Smooth muscle cell of trachea (primary cell): ENCODE measurements around the gene ATL3. TPM values are rescaled to one million over a fixed set of nuclear protein-coding genes. Genes with fewer than 3 reads are reported as not detected.

Source experiments
- total RNA-seq: library from RNA; depleted of rRNA; stranded (reverse); fragments of >200 nt; gene quantifications from 2 replicates; pipeline ENCODE4 v1.2.1, GENCODE V29; 2014

ATL3 gene, protein sequence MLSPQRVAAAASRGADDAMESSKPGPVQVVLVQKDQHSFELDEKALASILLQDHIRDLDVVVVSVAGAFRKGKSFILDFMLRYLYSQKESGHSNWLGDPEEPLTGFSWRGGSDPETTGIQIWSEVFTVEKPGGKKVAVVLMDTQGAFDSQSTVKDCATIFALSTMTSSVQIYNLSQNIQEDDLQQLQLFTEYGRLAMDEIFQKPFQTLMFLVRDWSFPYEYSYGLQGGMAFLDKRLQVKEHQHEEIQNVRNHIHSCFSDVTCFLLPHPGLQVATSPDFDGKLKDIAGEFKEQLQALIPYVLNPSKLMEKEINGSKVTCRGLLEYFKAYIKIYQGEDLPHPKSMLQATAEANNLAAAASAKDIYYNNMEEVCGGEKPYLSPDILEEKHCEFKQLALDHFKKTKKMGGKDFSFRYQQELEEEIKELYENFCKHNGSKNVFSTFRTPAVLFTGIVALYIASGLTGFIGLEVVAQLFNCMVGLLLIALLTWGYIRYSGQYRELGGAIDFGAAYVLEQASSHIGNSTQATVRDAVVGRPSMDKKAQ
- 169 and 178 TPM in 2 replicates for total RNA-seq

DNA sequence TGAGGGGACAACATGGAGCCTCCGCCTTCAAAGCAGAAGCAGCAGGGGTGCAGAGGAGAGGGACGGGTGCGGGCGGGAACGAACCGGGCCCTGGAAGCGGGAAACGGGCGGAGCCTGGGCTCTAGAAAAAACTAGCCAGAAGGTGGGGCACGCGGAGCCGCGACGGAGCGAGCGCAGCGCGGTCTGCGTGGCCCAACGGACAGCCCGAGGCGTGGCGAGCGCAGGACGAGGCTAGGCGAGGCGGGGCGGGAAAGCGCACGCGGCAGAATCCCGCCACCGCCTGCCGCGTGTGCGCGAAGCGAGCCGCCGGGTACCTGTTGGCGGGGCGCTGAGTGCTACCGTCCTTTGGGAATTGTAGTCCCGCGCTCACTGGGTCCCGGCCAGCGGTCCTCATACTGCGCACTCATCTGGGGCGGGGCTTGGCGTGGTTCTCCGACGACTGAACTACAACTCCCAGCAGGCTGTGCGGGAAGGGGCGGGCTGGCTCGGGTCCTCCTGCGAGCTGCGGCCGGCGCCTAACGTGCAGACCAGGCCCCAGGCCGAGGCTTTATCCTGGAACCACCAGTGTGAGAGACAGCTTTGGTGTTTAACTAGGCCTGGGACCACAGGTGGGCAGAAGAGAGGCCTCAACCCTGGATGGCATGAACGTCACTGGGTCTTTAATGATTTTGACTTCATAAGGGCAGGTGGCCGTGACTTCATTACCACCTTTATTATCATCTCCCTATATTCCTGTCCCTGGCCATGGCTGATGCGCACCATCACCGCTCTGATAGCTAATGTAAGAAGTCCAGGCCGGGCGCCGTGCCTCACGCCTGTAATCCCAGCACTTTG, at the start of gene ATL3:
ATL3 (minus strand) TSS at position 55 of the 834 bp plus-strand sequence; CDS start at position 14, 41 bp downstream.

GRCh38 chr11:63681321-63682065, 10.3 kb upstream of the ATL3 start, which contains the start of gene RTN3:
RTN3 (plus strand) TSS chr11:63681500; CDS start chr11:63681637, 137 bp downstream.

DNA sequence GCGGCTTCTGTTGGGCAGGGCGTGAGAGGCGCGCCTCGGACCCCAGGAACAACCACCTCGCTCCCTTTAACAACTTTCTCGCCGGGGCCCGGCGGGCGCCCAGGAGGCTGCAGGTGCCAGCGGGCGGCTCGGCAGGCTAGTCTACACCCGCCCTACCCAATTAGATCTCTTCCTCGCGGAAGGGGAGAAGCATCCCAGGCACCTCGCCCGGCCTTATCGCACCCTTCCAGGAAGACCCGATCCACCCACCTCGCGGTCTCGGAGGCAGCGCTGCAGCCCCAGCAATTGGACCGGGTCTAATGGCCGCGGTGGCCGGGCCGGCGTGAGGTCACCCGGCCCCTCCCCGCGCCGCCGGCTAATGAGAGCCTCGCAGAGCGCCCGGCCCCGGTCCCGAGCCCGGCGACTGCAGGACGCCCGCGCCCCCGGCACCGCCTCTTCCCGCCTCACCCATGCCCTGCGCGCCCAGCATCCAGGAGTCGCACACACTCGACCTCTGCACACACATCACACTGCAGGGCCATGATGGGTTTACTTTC, 57.0 kb downstream of the ATL3 start, which contains the start of gene PLAAT3:
PLAAT3 (minus strand) TSS at position 298 of the 536 bp plus-strand sequence. CDS start 419 bp downstream, outside the sequence.

Other genes starting within 250 kb of the ATL3 start
- 0.17 TPM in 1 of 2 replicates, not detected in the other for gene PLAAT5, start 180.2 kb downstream of the ATL3 start, total RNA-seq
- gene LGALS12, start 165.3 kb downstream of the ATL3 start, total RNA-seq, result not detected in 2 replicates
- 13.2 and 23.2 TPM in 2 replicates for gene PLAAT4, start 134.6 kb downstream of the ATL3 start, total RNA-seq
- gene PLAAT2, start 108.0 kb downstream of the ATL3 start, total RNA-seq, result not detected in 2 replicates
- gene PLAAT3, start 56.9 kb downstream of the ATL3 start, total RNA-seq, result 11.6 and 12.4 TPM in 2 replicates
- gene RTN3, start 10.1 kb upstream of the ATL3 start, total RNA-seq, result 96.1 and 102 TPM in 2 replicates
- gene ZFTA, start 97.4 kb upstream of the ATL3 start, total RNA-seq, result 17.9 and 37.7 TPM in 2 replicates
- 11.2 and 16.4 TPM in 2 replicates for gene SPINDOC, start 142.1 kb upstream of the ATL3 start, total RNA-seq
- 10.2 and 10.3 TPM in 2 replicates for gene MARK2, start 167.7 kb upstream of the ATL3 start, total RNA-seq
- gene RCOR2, start 245.8 kb upstream of the ATL3 start, total RNA-seq, result 4.4 and 8.8 TPM in 2 replicates